GM21528 (cell line): ENCODE results near the gene MAST3.
A peak's percentile ranks its signal among the peaks of the same experiment; 100 is the strongest.

Source experiments
- ATAC-seq: cut with Tn5 transposase; IDR thresholded peaks from one replicate; pipeline ENCODE4 v1.9.1; 2021; ENCODE audit warnings: mild to moderate bottlenecking, moderate library complexity; ENCODE audit not compliant: unreplicated experiment, low FRiP score

The MAST3 gene

GRCh38 chr19:18173572-18174288 lies 76.2 kb downstream of the MAST3 start, which contains the start of gene IFI30:
Gene IFI30, plus strand, starts transcription at chr19:18173813. Its CDS starts 29 bp downstream, at chr19:18173842.
- ATAC-seq, result peak; percentile 49

GRCh38 chr19:18174983-18175382 lies 77.4 kb downstream of the MAST3 start:
- no peak for ATAC-seq

- ATAC-seq, result no peak
Observed at GRCh38 chr19:18176367-18177310, 79.1 kb downstream of the MAST3 start.

- ATAC-seq, result no peak
Observed at GRCh38 chr19:18179957-18180356, 82.4 kb downstream of the MAST3 start.

- ATAC-seq, result no peak
Observed at GRCh38 chr19:18183529-18183928, 86.0 kb downstream of the MAST3 start.

GRCh38 chr19:18185538-18185937 lies 88.0 kb downstream of the MAST3 start:
- no peak for ATAC-seq

GRCh38 chr19:18190278-18190677 lies 92.7 kb downstream of the MAST3 start:
- ATAC-seq, result no peak

- no peak for ATAC-seq
Observed at GRCh38 chr19:18191640-18192062, 94.1 kb downstream of the MAST3 start.

GRCh38 chr19:18192673-18193387 lies 95.3 kb downstream of the MAST3 start, which contains the start of gene MPV17L2:
Gene MPV17L2, plus strand, starts transcription at chr19:18193218. Its CDS starts 64 bp downstream, at chr19:18193282.
- ATAC-seq, result peak; percentile 84

- peak; percentile 20 for ATAC-seq
Observed at GRCh38 chr19:18193388-18194180, 96.0 kb downstream of the MAST3 start.

GRCh38 chr19:18194181-18194530 lies 96.6 kb downstream of the MAST3 start:
- no peak for ATAC-seq

- no peak for ATAC-seq
Observed at GRCh38 chr19:18194554-18195238, 97.1 kb downstream of the MAST3 start.

- ATAC-seq, result no peak
Observed at GRCh38 chr19:18196511-18196845, 98.9 kb downstream of the MAST3 start.

GRCh38 chr19:18197306-18197705 lies 99.7 kb downstream of the MAST3 start:
- ATAC-seq, result no peak

- ATAC-seq, result no peak
Observed at GRCh38 chr19:18197941-18198340, 100.4 kb downstream of the MAST3 start.

GRCh38 chr19:18198374-18198773 lies 100.8 kb downstream of the MAST3 start:
- no peak for ATAC-seq
